Nephron (organoid): ENCODE data around the gene PRM2.

Source experiments
- H3K27ac Mint-ChIP-seq, 3 experiments: 2 replicates each; pipeline ENCODE4 v1.8.0; 2020; ENCODE audit warnings: mixed read lengths in 3 of 3, mild to moderate bottlenecking in 2 of 3, moderate library complexity in 1 of 3
- H3K27me3 Mint-ChIP-seq: 2 replicates; pipeline ENCODE4 v1.8.0; 2021; ENCODE audit warnings: low read depth, mild to moderate bottlenecking, moderate library complexity, mixed read lengths
- H3K36me3 Mint-ChIP-seq: 2 replicates; pipeline ENCODE4 v1.8.0; 2020; ENCODE audit warnings: low read depth, mixed read lengths
- H3K4me1 Mint-ChIP-seq: 2 replicates; pipeline ENCODE4 v1.8.0; 2020; ENCODE audit warnings: mixed read lengths
- H3K4me3 Mint-ChIP-seq, 3 experiments: 2 replicates each; pipeline ENCODE4 v1.8.0; 2020; ENCODE audit warnings: mild to moderate bottlenecking in 3 of 3, mixed read lengths in 3 of 3, moderate library complexity in 2 of 3
- H3K9me3 Mint-ChIP-seq: 2 replicates; pipeline ENCODE4 v1.8.0; 2020; ENCODE audit warnings: mixed read lengths
- CTCF ChIP-seq, 3 experiments: fragments of 200-600 bp; sonication (generic); IDR thresholded peaks; one replicate each; pipeline ENCODE4 v1.5.0; 2021; ENCODE audit warnings: antibody characterized with exemption in 3 of 3; ENCODE audit not compliant: unreplicated experiment in 3 of 3

Gene PRM2

DNA sequence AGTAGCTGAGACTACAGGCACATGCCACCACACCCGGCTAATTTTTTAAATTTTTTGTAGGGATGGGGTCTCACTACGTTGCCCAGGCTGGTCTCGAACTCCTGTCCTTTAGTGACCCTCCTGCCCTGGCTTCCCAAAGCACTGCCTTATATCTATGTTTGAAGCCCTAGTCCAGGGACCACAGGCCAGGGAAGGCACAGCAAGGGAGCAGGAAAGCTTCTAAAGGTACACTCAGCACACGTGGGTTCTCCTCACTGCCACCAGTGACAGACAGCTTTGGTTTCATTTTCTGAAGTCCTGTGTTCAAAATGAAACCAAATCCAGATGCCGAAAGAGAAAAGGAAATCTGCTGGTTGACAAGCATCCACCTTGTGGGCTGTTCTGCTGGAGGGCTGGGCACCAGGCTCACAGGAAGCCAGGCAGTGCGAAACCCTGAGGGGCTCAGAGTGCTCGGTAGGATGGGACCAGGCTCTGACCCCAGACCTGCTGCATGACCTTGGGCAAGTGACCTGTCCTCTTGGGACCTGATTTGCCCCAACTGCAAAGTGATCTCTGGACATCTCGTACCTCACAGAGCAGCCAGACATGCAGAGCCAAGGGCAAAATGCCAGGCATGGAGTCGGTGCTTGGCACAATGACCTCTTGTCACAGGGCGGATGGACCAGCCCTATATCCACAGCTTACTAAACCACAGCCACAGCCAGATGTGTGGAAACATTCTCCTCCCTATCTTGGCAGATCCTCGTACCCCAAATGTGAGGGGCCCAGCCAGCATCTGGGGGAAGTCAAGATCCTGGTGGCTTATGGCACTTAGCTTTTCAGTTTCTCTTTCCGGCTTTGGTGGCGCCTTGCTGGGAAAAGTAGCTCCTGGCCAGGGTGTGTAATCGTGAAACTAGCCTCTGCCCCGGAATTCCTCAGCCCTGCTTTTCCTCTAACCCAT lies 17.5 kb downstream of the PRM2 start:
- peaks cover 15% of the 10 kb centered on the region for H3K4me1 Mint-ChIP-seq
- peak overlapping the region in 1 of 3 experiments; percentile 18 for H3K27ac Mint-ChIP-seq
- H3K27me3 Mint-ChIP-seq: peaks cover 15% of the 10 kb centered on the region
- no peaks in the 10 kb centered on the region for H3K36me3 Mint-ChIP-seq
- H3K4me3 Mint-ChIP-seq: peak overlapping the region in 2 of 3 experiments; percentile 22 to 38
- TF ChIP-seq CTCF (IDR thresholded peaks at IDR 0.05; ENCODE audit: unreplicated experiment in 3 of 3): no peak
- no peaks in the 10 kb centered on the region for H3K9me3 Mint-ChIP-seq

- Mint-ChIP-seq H3K9me3 (no peaks in the 10 kb centered on the region), H3K27me3 (peaks cover 15% of the 10 kb centered on the region), H3K4me1 (peaks cover 28% of the 10 kb centered on the region), H3K27ac (peak overlapping the region; percentile 92 to 98 (median 98)), H3K4me3 (peak overlapping the region; percentile 90 to 99 (median 92)), H3K36me3 (peaks cover 5% of the 10 kb centered on the region)
- peak; percentile 60 to 70 (median 67) for TF ChIP-seq CTCF (IDR thresholded peaks at IDR 0.05; ENCODE audit: unreplicated experiment in 3 of 3)
Measured at GRCh38 chr16:11257131-11257938, 18.9 kb downstream of the PRM2 start.

GRCh38 chr16:11256661-11257130 lies 19.6 kb downstream of the PRM2 start:
- Mint-ChIP-seq H3K9me3 (no peaks in the 10 kb centered on the region), H3K27me3 (peaks cover 15% of the 10 kb centered on the region), H3K4me3 (peak overlapping the region; percentile 90 to 99 (median 92)), H3K4me1 (peaks cover 28% of the 10 kb centered on the region), H3K27ac (peak overlapping the region; percentile 92 to 98 (median 98)), H3K36me3 (peaks cover 5% of the 10 kb centered on the region)
- no peak for TF ChIP-seq CTCF (IDR thresholded peaks at IDR 0.05; ENCODE audit: unreplicated experiment in 3 of 3)

DNA sequence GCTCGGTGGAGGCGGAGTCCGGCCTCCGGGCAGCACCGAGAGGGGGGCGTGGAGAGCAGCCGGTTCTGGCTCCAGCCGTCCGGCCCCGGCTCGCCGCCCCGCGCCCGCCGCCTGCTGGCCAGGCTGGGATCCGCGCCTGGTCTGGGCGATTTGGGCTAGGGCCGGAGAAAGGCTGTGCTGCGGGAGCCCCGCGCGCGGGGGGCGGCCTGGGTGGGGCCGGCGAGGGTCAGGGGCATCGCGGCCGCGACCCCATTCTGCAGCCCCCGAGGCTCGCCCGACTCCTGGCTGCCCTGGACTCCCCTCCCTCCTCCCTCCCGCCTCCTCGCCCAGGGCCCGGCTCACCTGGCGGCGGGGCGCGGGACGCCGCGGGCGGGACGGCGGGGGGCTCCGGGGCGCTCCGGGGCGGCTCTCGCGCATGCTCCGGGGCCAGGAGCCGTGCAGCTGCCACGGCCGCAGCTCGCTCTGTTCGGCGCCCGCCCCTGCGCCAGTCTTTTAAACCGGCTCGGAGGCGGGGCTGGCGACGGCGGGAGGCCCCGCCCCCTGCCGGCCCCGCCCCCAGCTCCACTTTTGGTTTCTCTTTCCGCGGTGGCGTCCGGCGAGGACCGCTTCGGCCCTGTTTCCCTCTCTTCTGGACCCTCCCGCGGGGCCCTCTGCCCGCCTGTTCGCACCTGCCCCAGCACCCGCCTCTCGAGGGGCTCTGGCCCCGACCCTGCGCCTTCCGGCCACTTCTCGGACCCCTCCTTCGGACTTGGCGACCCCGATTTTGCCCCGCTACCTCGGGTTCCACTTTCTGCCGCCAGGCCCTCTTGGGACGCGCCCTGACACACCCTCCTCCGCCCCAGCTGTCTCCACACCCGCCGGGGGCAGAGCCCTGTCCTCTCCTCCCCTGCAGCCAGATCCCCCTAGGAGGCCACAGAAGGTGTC lies 20.3 kb downstream of the PRM2 start, which contains the start of gene SOCS1:
SOCS1 (minus strand) TSS at position 468 of the 924 bp plus-strand sequence. CDS start 726 bp downstream, outside the sequence.
- H3K4me3 Mint-ChIP-seq: peak within 1 kb of the TSS; percentile 90 to 99 (median 92)
- TF ChIP-seq CTCF (IDR thresholded peaks at IDR 0.05; ENCODE audit: unreplicated experiment in 3 of 3): peak; percentile 93 to 99 (median 95)
- peaks cover 15% of the 10 kb centered on the region for H3K27me3 Mint-ChIP-seq
- peaks cover 28% of the 10 kb centered on the region for H3K4me1 Mint-ChIP-seq
- H3K9me3 Mint-ChIP-seq: no peaks in the 10 kb centered on the region
- H3K36me3 Mint-ChIP-seq: peaks cover 5% of the 10 kb centered on the region
- H3K27ac Mint-ChIP-seq: peak within 1 kb of the TSS; percentile 92 to 98 (median 98)
